GM12874 (cell line): ENCODE data around the gene USP47.

Experiments used
- CTCF ChIP-seq: IDR thresholded peaks from 2 replicates; pipeline ENCODE4 v1.5.1; 2011; ENCODE audit warnings: low read depth, mild to moderate bottlenecking, control low read depth, low read length, moderate library complexity; ENCODE audit not compliant: insufficient read depth

Gene USP47

GRCh38 chr11:11967669-11968510 is 126.1 kb downstream of the USP47 start:
- no peak for TF ChIP-seq CTCF

- TF ChIP-seq CTCF: no peak
Measured at GRCh38 chr11:11968511-11969280, 126.9 kb downstream of the USP47 start.

- no peak for TF ChIP-seq CTCF
Measured at GRCh38 chr11:11969380-11970215, 127.8 kb downstream of the USP47 start.

- TF ChIP-seq CTCF: no peak
Measured at GRCh38 chr11:11970556-11970955, 128.8 kb downstream of the USP47 start.

- TF ChIP-seq CTCF: no peak
Measured at GRCh38 chr11:11971906-11972547, 130.3 kb downstream of the USP47 start.

- TF ChIP-seq CTCF: no peak
Measured at GRCh38 chr11:11972730-11973341, 131.1 kb downstream of the USP47 start.
